GM18517 (cell line): ENCODE results near the gene PROX2.

Experiments used
- ATAC-seq: cut with Tn5 transposase; IDR thresholded peaks from one replicate; pipeline ENCODE4 v1.9.1; 2021; ENCODE audit warnings: mild to moderate bottlenecking, moderate library complexity; ENCODE audit not compliant: unreplicated experiment

Gene PROX2

DNA sequence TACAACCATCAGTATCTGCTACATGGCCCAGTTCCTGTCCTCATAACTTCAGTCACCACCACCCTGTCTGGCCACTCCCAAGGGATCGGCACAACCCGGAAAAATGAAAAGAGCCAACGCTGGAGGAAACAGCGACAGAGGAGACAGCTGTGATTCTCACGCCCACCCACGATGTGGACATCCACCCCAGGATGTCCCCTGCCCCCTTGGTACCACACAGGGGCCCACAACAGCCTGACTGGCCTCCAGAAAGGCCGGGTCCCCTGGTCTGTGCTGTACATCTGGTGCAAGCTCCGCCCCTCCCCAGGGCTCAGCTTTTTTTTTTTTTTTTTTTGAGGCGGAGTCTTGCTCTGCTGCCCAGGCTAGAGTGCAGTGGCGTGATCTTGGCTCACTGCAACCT lies 34.6 kb upstream of the PROX2 start:
- ATAC-seq: no peak

DNA sequence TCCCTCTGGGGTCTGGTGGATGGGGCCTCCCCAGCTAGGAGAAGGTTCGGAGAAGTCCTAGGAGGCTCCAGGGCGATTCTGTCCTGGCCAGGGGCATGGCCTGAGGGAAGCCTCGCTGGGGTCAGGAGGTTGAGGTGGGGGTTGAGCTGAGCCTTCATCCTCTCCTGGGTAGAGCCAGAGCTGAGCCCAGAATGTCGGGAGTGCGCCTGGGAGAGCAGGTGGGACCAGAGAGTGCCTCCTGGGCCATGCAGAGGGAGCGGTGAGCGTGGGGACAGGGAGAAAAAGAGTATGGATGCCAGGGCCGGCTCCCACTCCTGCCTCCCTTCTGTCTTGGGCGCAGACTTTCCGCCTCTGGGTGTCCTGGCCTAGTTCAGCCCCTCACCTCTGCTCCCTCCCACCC lies 34.0 kb upstream of the PROX2 start:
- ATAC-seq: no peak

DNA sequence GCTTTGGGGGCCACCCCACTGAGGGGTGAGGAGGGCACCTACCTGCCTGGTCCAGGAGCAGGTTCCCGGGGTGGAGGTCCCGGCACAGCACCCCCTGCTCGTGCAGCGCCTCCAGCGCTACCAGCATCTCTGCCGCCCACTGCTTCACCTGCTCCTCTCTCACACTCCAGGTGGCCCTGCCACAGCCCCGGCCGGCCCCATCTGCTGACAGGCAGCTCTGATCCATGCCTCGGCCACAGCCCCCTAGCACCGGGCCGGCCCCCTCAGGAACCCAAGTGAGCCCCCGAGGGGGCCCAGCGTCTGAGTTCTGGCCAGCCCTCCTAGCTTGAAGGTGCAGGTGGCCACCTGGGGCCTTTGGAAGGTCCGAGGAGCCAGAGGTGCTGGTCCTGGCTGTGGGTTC lies 33.6 kb upstream of the PROX2 start:
- no peak for ATAC-seq

DNA sequence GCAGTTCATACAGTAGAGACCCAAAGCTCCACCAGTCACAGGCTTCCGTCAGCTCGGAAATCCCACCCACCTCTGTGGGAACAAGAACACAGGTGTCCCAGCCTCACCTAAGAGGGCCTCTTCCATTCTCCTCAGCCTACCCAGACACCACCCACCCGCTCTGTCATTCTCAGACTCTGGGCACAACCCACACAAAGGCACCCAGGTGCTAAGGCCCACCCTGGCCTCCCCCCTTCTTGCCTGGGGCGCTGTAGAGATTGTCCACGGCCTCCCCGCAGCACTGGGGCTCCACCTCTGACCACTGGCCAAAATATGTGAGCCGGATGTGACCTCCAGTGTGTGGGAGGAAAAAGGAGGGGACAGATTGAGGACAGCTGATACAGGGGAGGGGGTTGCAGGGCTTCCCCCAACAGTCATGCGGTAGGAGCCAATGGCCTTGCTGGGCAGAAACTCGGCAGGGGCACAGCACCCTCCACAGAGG lies 33.0 kb upstream of the PROX2 start:
- ATAC-seq: no peak

DNA sequence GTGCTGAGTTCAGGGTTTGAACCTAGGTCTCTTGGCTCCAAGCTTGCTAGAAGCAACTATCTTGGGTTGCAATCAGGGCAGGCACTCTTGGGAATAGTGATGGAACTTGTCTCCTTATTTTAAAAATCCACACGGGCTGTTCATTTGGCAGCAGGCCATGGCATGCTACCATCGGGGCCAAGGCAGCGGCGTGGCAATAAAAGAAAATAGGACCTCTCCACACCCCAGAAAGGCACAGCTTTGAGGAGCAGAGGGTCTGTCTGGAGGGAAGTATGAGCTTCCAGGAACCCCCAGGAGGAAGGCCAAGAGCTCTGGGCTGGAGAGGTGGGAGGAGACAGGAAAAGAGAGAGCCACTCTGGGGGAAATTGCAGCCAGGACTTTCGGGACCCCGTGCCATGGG lies 31.8 kb upstream of the PROX2 start:
- ATAC-seq: no peak

DNA sequence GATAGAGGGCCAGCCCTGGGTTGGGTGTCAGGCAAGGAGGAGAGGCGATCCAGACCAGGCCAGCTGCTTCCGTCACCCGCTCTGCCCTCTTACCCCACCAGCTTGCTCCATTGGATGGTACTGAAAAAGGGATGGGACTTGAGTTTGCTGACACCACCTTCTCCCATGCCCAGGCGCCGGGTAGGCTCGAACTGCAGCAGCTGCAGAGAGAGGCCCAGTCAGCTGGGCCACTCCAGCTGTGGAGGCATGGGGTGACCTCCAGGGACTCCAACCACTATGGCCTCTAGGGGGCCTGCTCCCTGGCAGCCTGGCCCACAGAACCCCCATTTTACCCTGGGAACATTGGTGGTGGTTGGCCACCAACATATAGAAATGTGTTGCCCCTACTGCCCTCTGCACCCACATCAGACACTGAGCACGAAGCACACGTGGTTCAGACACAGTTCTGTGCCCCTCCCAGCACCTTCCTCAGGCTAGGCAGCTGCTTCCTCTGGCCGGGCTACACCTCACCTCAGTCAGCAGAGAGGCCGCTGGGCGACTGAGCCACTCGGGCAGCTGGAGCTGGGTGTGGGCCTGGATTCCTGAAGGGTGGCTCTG lies 31.1 kb upstream of the PROX2 start:
- ATAC-seq: no peak

DNA sequence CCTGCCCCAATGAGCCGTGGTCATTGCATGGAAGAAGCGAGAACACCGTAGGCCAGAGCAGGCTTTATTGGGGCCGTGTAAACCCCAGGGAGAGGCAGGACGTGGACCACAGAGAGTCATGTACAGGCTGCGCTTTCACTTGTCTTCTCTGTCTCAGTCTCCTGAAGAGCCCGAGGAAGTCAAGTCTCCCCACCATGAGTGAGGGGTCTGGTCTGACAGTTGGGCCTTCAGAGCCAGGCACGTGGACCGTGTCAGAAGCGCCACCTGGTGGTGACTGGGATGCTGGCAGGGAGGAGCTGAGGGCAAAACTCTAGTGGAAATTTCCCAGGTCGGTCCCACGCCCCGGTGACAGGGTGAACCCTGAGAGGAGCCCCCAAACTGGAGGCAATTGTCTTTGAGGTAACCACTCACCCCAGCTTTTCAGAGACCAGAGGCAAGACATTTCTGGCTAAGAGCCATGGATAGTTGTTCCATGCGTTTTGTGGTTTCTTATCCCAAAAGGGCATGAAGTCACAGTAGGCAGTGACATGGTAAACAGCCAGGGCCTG lies 29.7 kb upstream of the PROX2 start:
- no peak for ATAC-seq

DNA sequence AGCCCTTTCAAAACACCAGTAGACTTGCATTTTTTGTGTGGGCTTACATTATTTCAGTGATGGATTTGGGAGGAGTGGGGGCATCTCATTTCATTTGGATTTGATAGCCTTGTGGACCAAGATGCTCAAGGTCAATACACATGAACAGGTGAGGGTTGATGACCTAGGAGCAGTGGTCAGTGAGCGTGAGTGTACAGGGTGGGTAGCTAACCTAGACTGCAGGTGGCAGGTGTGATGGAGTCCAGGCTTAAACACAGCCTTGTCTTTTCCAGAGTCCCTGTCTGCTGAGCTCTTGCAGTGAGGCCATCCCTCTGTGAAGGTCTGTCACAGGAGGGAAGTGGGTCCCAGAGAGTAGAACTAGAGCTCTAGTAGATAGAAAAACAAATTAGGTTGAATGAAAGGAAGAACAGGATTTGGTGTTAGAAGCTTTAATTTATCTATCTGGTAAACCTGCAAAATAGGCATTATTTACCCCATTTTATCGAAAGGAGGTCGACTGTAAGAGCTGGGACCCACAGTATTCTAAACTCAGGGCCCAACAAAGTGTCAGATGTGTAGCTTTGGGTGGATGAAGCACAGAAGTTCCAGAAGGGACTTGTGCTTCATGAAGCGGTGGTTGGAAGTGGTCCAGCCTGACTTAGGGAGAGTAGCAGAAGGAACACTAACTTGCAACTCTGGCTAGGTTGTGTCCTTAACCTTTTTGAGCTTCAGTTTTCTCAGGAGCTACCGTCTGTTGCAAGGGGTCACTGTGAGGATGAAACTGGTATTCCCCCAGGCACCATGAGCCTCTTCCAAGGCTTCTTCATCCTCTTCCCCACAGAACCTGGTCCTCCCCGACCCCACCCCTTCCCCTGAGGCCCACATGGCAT lies 28.9 kb upstream of the PROX2 start:
- ATAC-seq: no peak

DNA sequence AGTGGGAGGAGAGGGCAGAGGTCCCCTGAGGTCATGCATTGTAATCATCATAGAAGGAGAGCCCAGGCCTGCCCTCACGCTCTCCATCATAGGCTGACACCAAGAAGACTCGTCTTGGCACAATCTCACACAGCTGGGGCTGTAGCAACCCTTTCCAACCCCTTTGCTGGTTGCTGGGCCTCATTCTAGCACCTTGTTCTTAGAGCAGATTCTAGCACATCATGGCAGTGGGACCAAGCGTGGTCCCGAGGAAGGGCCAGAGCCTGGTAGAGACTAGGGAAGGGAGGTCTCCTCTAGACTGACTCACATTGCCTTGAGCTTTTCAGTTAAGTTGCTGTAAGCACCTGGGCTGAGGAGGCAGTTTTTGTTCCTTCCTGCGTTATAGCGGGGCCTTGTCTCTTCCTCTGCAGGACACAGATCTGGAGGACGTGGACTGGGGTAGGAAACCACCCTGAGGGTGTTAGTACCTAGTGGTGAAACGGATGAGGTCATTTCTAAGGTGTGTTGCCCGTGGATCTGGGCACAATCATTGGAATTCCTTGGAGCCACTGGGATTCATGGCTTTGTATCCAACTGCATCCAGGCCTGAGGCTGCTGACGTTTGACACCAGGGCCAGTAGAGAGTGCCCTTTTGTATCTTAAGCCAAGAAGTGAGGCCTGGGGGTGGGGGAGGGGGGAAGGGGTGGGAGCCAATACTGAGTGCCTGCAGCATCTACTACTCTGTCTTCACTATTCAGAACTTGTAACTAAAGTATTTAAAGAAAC lies 27.2 kb upstream of the PROX2 start:
- ATAC-seq: no peak

DNA sequence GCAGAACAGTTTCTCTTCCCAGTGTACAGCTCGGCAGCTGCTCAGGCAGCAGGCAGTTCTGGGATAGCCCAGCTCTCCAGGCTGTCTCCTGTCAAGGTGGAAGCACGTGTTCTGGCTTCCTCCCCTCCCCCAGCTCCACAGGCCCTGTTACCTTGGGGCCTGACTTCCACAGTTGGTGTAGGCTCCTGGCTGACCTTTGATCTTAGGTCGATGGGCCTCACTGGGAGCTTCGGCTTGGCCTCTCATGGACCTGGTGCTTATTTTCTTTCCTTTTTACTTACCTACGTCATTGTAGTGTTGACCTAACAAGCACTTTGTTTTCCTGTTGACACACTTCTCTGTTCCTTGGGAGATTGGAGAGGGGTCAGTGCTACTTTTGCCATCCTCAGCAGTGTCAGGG lies 22.7 kb upstream of the PROX2 start:
- no peak for ATAC-seq

DNA sequence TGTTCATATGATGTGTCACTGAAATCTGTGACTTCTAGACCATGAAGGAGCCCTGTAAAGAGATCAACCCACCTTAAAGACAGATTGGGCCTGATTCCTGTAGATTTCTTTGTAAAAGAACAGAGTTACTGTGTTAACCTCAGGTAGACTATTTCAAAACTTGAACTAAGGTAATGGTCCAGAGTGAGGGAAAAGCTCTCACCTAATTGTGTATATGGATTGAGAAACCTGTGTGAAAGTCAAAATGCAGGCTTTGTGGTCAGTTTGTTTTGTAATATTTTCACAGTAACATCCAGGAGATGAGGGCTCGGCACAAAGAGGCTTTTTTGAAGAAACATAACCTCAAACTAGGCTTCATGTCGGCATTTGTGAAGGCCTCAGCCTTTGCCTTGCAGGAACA lies 22.1 kb upstream of the PROX2 start:
- no peak for ATAC-seq

DNA sequence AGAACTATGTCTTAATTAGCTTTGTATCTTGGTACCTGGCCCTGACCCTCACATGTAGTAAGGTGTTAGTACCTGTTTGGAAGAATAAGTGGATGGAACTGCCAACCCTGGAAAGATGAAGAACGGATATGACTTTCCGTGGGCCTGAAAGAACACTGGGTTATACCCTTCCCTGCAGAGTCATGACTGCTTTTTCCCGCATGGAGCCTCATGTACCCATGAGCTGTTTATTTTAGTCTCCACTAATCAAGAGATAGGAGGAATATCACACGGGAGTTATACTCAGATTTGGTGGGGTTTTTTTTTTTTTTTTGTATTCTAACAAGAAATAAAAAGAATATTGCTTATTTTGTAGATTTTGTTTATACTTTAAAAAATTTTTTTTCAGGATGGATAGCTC lies 21.7 kb upstream of the PROX2 start:
- ATAC-seq: no peak

DNA sequence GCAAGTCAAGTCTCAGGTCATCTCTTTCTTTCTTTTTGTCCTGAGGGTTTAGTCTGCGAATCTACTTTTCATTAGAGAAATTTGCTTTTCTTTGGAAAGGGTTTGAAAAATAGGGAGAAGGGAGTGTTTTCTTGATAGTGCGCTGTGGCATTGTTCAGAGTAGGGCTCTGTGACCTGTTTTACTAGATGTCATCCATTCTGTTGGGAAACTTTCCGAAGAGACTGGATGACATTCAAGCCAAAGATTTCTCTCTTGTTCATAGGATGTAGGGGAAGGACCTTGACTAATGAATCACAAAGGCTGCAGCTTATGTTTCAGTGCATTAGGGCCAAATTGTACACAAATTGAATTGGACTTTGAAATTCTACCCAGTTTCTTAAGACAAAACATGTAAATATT lies 20.5 kb upstream of the PROX2 start:
- ATAC-seq: no peak

DNA sequence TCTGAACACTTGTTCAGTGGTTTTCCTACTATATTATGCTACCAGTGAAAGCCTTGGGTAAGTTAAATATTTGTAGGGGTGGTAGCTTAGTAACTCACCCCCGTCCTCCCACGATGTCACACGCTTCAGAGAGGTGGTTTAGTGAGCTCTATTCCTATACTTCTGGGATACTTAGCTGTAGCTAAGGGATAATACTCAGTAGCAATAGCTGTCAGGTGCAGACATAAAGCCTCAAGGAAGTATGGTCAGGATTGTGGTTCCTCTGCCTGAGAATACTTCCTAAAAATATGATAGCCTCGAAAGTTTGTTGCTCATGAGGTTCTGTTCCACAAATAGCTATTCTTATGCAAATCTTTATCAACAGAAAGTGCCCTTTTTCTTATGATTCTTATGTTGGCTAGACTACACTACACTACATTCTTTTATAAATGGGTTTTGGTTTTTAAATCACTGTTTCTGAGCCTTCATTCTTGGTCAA lies 17.7 kb upstream of the PROX2 start:
- no peak for ATAC-seq

DNA sequence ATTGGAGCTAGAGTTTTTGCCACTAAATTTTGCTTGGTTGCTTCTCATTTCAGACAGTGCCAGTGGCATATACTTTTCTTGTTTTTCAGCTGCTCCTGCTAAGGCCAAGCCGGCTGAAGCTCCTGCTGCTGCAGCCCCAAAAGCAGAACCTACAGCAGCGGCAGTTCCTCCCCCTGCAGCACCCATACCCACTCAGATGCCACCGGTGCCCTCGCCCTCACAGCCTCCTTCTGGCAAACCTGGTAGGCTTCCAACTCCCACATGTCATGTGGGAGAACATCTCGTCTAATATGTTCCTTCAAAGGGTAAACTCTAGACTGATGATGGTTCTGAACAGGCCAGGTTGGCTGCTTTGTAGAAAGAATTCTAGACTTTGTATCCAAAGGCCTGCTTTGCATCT lies 16.8 kb upstream of the PROX2 start:
- no peak for ATAC-seq

DNA sequence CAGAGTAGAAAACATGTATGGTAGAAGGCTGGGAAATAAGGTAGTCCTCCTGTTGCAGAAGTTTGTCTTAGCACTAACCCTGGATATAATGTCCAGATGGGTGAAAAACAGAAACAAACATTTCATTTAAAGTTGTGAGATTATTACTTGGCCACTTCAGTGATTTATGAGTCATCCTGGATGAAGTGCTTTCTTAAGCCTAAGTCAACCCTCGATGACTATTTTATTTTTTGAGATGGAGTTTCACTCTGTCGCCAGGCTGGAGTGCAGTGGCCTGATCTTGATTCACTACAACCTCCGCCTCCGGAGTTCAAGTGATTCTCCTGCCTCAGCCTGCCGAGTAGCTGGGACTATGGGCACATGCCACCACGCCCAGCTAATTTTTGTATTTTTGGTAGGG lies 15.9 kb upstream of the PROX2 start:
- ATAC-seq: no peak

DNA sequence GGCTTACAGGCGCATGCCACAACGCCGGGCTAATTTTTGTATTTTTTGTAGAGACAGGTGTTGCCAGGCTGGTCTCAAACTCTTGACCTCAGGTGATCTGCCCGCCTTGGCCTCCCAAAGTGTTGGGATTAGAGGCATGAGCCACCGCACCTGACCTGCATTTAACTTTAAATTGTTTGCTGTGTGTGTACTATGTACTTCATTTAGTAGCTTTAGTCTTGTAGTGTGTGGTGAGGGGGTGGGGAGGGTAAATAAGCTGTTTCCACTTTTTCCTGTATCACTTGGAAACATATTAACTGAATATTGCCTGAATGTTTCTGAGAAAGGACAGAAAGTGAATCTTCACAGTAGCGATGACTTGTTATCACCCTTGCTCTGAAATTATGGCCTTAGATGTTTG lies 14.3 kb upstream of the PROX2 start:
- no peak for ATAC-seq

DNA sequence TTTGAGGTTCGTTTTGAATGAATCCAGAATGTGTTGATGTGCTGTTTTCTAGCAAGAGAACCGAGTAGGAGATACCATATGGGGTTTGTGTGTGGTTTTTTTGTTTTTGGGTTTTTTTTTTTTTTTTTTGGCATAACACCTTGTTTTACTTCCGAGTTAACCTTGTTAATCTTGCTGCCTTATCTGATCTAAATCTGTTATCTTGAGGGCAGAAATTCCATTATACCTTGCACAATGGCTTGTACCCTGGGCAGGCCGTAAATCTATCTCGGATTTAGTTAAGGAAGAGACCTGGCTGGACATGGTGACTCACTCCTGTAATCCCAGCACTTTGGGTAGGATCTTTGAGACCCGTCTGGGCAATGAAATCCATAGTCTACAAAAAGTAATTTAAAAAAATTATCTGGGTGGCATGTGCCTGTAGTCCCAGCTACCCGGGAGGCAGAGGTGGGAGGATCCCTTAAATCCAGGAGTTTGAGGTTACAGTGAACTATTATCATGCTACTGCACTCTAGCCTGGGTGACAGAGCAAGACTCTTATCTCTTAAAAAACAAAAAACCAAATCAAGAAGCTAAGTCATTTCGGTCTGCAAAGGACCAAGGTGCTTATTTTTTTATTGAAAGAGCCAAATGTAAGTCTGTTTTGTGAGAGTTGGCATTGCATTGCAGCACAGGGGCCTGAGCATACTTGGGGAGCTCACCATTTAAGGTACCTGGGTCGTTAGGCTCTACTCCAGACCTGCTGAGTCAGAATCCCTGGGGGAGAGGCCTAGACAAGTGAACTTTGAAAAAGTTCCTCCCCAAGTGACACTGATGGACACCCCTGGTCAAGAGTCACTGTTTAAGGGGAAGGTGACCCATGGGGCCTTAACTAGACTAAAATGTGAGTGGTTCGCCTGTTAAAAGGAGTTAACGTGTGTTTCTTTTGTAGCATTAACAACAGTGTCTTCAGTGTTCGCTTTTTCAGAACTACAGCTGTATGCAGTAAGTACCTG lies 12.5 kb upstream of the PROX2 start:
- ATAC-seq: no peak

DNA sequence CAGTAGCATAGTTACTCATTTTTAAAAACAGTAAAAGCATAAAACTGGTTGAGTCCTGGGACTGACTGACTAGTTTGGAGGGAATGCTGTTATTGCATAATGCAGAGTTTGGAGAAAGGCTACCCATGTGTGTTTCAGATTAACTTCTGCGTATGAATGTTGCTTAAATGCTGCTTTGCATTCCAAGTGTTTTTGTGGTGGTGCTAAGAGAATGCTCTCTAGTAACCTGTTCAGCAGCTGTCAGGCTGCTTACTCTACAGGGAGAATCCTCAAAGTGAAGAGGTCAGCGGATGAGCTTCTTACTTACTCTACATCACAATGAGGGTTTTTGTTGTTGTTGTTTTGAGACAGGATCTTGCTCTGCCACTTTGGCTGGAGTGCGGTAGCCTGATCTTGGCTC lies 10.1 kb upstream of the PROX2 start:
- no peak for ATAC-seq
